ENCODE results near the gene JMJD8. TPM values are rescaled to one million over a fixed set of nuclear protein-coding genes. Genes with fewer than 3 reads are reported as not detected.

The JMJD8 gene
- polyA plus RNA-seq, 3 donors: 28.7 to 45.3 (median 33.5) TPM

DNA sequence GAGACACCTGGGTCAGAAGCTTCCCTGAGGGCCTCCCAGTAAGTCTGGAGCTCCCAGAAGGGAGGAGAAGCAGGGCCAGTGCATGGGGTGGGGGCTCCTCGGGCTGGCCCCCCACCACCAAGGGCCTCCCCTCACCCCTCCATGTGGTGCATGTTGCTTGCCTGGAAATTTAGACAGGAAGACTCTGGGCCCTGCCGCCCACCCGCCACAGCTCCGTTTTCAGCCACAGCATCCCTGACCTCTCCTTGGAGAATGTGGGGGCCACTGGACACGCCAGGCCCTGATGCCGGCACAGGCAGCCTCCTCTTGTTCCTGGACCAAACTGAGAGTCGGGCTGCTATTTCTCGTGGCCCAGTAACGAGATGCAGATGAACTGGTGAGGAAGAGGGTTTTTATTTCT, 45.3 kb downstream of the JMJD8 start:
- Histone ChIP-seq H3K27ac (ENCODE audit: low read depth in 1 of 2, low read length in 2 of 2) (no peak overlapping the region), H3K79me2 (ENCODE audit: insufficient read depth, low read length) (peaks cover 32% of the 10 kb centered on the region), H3K9me3 (replicated peaks in 1 of 2; ENCODE audit: control insufficient read depth in 1 of 2, insufficient read depth in 1 of 2, low read length in 2 of 2) (no peaks in the 10 kb centered on the region), H2AFZ (ENCODE audit: insufficient read depth, low read depth, low read length, poor library complexity, severe bottlenecking) (no peak overlapping the region), H3K27me3 (ENCODE audit: control insufficient read depth in 2 of 2, insufficient read depth in 2 of 2, low read length in 2 of 2) (no peaks in the 10 kb centered on the region), H3K4me1 (ENCODE audit: control insufficient read depth in 1 of 2, insufficient read depth in 2 of 2, low read length in 2 of 2) (peaks cover 46 to 62% of the 10 kb centered on the region in 2 donors), H3K9ac (ENCODE audit: insufficient read depth, low read length, poor library complexity, severe bottlenecking) (no peak overlapping the region), H4K20me1 (ENCODE audit: insufficient read depth, low read length) (peaks cover 27% of the 10 kb centered on the region), H3K36me3 (replicated peaks in 1 of 2; ENCODE audit: control insufficient read depth in 1 of 2, insufficient read depth in 2 of 2, low read length in 2 of 2) (peaks cover 0 to 3% of the 10 kb centered on the region in 2 donors), H3K4me3 (replicated peaks in 1 of 3; ENCODE audit: low read depth in 2 of 3, low read length in 3 of 3) (no peak overlapping the region), H3K4me2 (replicated peaks; ENCODE audit: extremely low read depth, low read length, poor library complexity, severe bottlenecking) (no peak overlapping the region)
- TF ChIP-seq, protein P1, sequence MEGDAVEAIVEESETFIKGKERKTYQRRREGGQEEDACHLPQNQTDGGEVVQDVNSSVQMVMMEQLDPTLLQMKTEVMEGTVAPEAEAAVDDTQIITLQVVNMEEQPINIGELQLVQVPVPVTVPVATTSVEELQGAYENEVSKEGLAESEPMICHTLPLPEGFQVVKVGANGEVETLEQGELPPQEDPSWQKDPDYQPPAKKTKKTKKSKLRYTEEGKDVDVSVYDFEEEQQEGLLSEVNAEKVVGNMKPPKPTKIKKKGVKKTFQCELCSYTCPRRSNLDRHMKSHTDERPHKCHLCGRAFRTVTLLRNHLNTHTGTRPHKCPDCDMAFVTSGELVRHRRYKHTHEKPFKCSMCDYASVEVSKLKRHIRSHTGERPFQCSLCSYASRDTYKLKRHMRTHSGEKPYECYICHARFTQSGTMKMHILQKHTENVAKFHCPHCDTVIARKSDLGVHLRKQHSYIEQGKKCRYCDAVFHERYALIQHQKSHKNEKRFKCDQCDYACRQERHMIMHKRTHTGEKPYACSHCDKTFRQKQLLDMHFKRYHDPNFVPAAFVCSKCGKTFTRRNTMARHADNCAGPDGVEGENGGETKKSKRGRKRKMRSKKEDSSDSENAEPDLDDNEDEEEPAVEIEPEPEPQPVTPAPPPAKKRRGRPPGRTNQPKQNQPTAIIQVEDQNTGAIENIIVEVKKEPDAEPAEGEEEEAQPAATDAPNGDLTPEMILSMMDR (IDR thresholded peaks at IDR 0.05): no peak
- peaks cover 2 to 3% of the 10 kb centered on the region in 2 donors for H3K36me3 Mint-ChIP-seq
- peaks cover 27% of the 10 kb centered on the region for H3K4me1 Mint-ChIP-seq
- 83% methylated on average over 1 of the region's 9 CpGs for WGBS (ENCODE audit: insufficient coverage)
- H3K27me3 Mint-ChIP-seq (ENCODE audit: low read depth in 3 of 3): peaks cover 0 to 6% (median 0%) of the 10 kb centered on the region in 3 donors
- intact Hi-C loops (cut with micrococcal nuclease): loop anchor here (5.0 kb wide), 2 partner anchors 43 to 112 kb away; partner anchors contain the start of genes CAPN15 (in 2 of the 2), JMJD8 (in 1 of the 2) and STUB1 (in 1 of the 2)
- peak overlapping the region in 1 of 7 donors; percentile 82 for H3K27ac Mint-ChIP-seq
- H3K4me3 Mint-ChIP-seq: no peak overlapping the region
- H3K9me3 Mint-ChIP-seq: no peaks in the 10 kb centered on the region
- DNase-seq: no peak

DNA sequence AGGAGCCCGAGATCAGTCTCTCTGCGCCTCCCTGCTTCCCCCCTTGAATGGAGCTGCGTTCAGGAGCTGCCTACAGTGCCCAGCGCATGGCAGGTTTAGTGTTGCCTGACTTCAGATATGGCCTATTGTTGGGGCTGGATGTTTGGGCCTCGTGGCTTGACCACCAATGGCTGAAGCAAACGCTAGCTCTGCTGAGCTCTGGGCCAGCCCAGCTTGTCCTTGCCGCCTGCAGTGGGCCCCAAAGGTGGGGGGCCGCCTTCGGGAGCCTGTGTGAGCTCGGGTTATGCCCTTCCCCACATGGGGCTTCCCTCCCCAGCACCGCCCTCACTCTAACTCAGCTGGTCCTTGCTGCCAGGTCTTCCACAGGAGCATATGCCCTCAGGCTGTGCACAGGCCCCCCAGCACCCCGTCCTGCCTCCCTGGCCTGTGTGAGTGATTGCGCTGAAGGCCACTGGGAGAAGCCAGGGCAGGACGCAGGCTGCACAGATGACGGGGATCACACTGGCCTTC, 46.0 kb downstream of the JMJD8 start:
- Histone ChIP-seq H3K4me1 (ENCODE audit: control insufficient read depth in 1 of 2, insufficient read depth in 2 of 2, low read length in 2 of 2) (peaks cover 39 to 54% of the 10 kb centered on the region in 2 donors), H3K4me2 (replicated peaks; ENCODE audit: extremely low read depth, low read length, poor library complexity, severe bottlenecking) (no peak overlapping the region), H3K79me2 (ENCODE audit: insufficient read depth, low read length) (peaks cover 25% of the 10 kb centered on the region), H4K20me1 (ENCODE audit: insufficient read depth, low read length) (peaks cover 22% of the 10 kb centered on the region), H3K27me3 (ENCODE audit: control insufficient read depth in 2 of 2, insufficient read depth in 2 of 2, low read length in 2 of 2) (no peaks in the 10 kb centered on the region), H3K9ac (ENCODE audit: insufficient read depth, low read length, poor library complexity, severe bottlenecking) (no peak overlapping the region), H3K9me3 (replicated peaks in 1 of 2; ENCODE audit: control insufficient read depth in 1 of 2, insufficient read depth in 1 of 2, low read length in 2 of 2) (no peaks in the 10 kb centered on the region), H3K4me3 (replicated peaks in 1 of 3; ENCODE audit: low read depth in 2 of 3, low read length in 3 of 3) (no peak overlapping the region), H3K27ac (ENCODE audit: low read depth in 1 of 2, low read length in 2 of 2) (no peak overlapping the region), H2AFZ (ENCODE audit: insufficient read depth, low read depth, low read length, poor library complexity, severe bottlenecking) (no peak overlapping the region), H3K36me3 (replicated peaks in 1 of 2; ENCODE audit: control insufficient read depth in 1 of 2, insufficient read depth in 2 of 2, low read length in 2 of 2) (peaks cover 0 to 8% of the 10 kb centered on the region in 2 donors)
- peaks cover 2 to 4% of the 10 kb centered on the region in 2 donors for H3K36me3 Mint-ChIP-seq
- H3K4me1 Mint-ChIP-seq: peaks cover 20% of the 10 kb centered on the region
- WGBS (ENCODE audit: insufficient coverage): 91% methylated on average over 10 of the region's 15 CpGs
- intact Hi-C loops (cut with micrococcal nuclease): loop anchor here (5.0 kb wide), 2 partner anchors 44 to 111 kb away; partner anchors contain the start of genes CAPN15 (in 2 of the 2), JMJD8 (in 1 of the 2) and STUB1 (in 1 of the 2)
- H3K9me3 Mint-ChIP-seq: no peaks in the 10 kb centered on the region
- TF ChIP-seq, protein P1 (IDR thresholded peaks at IDR 0.05): no peak
- H3K27me3 Mint-ChIP-seq (ENCODE audit: low read depth in 3 of 3): peaks cover 0 to 6% (median 0%) of the 10 kb centered on the region in 3 donors
- peak overlapping the region in 1 of 7 donors; percentile 62 for H3K27ac Mint-ChIP-seq
- no peak overlapping the region for H3K4me3 Mint-ChIP-seq
- DNase-seq: no peak
